Calu3 (cell line): Measurements from ENCODE around the gene PRRG3. TPM values are rescaled to one million over a fixed set of nuclear protein-coding genes. Genes with fewer than 3 reads are reported as not detected.

ENCODE experiments used
- BruUV-seq: library from RNA; stranded (reverse); fragments of 400-500 nt; replicated peaks from 2 replicates; lab custom pipeline; 2021; lab: Mats Ljungman, UMichigan
- CTCF ChIA-PET: fragments of 300-600 bp; sonication (Branson Sonifier 250); formaldehyde crosslinking; loops from one replicate; lab custom pipeline; 2022; ENCODE audit warnings: antibody characterized with exemption; lab: Charles Lee
- DNase-seq: peaks from one replicate; pipeline ENCODE4 v3.0.0; 2022
- H3K27ac Mint-ChIP-seq: one replicate; pipeline ENCODE4 v1.8.0; 2022; ENCODE audit warnings: mixed read lengths; ENCODE audit not compliant: unreplicated experiment
- H3K27me3 Mint-ChIP-seq: one replicate; pipeline ENCODE4 v1.8.0; 2022; ENCODE audit warnings: mixed read lengths; ENCODE audit not compliant: unreplicated experiment
- H3K36me3 Mint-ChIP-seq: one replicate; pipeline ENCODE4 v1.8.0; 2022; ENCODE audit warnings: mild to moderate bottlenecking, moderate library complexity, mixed read lengths; ENCODE audit not compliant: insufficient read depth, unreplicated experiment
- H3K4me1 Mint-ChIP-seq: one replicate; pipeline ENCODE4 v1.8.0; 2022; ENCODE audit warnings: mild to moderate bottlenecking, low read depth, mixed read lengths; ENCODE audit not compliant: unreplicated experiment
- H3K4me3 Mint-ChIP-seq: one replicate; pipeline ENCODE4 v1.8.0; 2022; ENCODE audit warnings: mild to moderate bottlenecking, low read depth, moderate library complexity, mixed read lengths; ENCODE audit not compliant: unreplicated experiment
- H3K9me3 Mint-ChIP-seq: one replicate; pipeline ENCODE4 v1.8.0; 2022; ENCODE audit warnings: low read depth, mixed read lengths; ENCODE audit not compliant: unreplicated experiment
- intact Hi-C: fragments of 100-400 bp; cut with micrococcal nuclease; formaldehyde crosslinking; loops from one replicate; pipeline ENCODE4 v1.10.0; 2022; ENCODE audit not compliant: unreplicated experiment
- total RNA-seq: library from RNA; stranded (reverse); gene quantifications from 2 replicates; pipeline ENCODE4 v1.2.3, GENCODE V29; 2022
- TF ChIP-seq, protein P1 (sequence below): fragments of 200-600 bp; IDR thresholded peaks from one replicate; pipeline ENCODE4 v1.8.0; 2022; ENCODE audit warnings: antibody characterized with exemption; ENCODE audit not compliant: unreplicated experiment

Gene PRRG3
- total RNA-seq, 1 experiment from 2014 or later = not detected

DNA sequence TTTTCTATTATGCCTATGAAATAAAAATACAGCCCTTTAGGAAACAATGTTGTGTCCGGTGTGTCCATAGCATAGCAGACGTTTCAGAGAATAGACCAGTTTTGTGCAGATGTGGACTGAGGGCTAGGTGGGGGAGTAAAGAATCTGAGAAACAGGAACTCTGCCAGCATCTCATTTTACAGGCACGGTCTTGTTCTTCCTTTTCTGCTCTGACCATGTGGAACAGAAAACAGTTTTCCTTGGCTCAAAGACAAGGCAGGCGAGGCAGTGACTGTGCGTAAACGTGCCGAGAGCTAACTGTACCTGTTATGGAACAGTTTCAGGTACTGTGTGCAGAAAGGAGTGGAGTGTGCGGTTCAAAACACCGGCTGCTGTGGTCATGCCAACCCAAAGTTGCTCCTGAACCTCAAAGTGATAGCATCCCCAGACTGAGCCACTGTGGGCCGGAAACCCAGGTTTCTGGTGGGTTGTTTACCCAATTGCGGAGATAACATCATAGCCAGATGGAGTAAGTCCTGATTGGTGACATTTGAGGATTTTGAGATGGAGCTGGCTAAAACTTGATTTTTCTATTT lies 59.5 kb downstream of the PRRG3 start:
- no peak overlapping the region for H3K4me3 Mint-ChIP-seq
- DNase-seq = no peak
- no peaks in the 10 kb centered on the region for H3K36me3 Mint-ChIP-seq
- CTCF ChIA-PET = no interaction called here
- peaks cover 9% of the 10 kb centered on the region for H3K4me1 Mint-ChIP-seq
- H3K9me3 Mint-ChIP-seq = no peaks in the 10 kb centered on the region
- peaks cover 65% of the 10 kb centered on the region for H3K27me3 Mint-ChIP-seq
- intact Hi-C loops = loop anchor here (1.0 to 10.0 kb wide), 7 partner anchors 228 to 1063 kb away; no protein-coding TSS in a partner anchor
- no peak overlapping the region for H3K27ac Mint-ChIP-seq
- BruUV-seq = no TSS peak
- TF ChIP-seq, protein P1, sequence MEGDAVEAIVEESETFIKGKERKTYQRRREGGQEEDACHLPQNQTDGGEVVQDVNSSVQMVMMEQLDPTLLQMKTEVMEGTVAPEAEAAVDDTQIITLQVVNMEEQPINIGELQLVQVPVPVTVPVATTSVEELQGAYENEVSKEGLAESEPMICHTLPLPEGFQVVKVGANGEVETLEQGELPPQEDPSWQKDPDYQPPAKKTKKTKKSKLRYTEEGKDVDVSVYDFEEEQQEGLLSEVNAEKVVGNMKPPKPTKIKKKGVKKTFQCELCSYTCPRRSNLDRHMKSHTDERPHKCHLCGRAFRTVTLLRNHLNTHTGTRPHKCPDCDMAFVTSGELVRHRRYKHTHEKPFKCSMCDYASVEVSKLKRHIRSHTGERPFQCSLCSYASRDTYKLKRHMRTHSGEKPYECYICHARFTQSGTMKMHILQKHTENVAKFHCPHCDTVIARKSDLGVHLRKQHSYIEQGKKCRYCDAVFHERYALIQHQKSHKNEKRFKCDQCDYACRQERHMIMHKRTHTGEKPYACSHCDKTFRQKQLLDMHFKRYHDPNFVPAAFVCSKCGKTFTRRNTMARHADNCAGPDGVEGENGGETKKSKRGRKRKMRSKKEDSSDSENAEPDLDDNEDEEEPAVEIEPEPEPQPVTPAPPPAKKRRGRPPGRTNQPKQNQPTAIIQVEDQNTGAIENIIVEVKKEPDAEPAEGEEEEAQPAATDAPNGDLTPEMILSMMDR = no peak

Other genes starting within 250 kb of the PRRG3 start
- gene PASD1, start 131.8 kb upstream of the PRRG3 start, total RNA-seq = not detected in 2 replicates
- gene FATE1, start 20.6 kb downstream of the PRRG3 start, total RNA-seq = not detected in 2 replicates
- not detected in 2 replicates for gene CNGA2, start 39.3 kb downstream of the PRRG3 start, total RNA-seq
- gene MAGEA4, start 217.4 kb downstream of the PRRG3 start, total RNA-seq = not detected in 2 replicates